ENCODE results near the gene MINPP1.

MINPP1 gene

GRCh38 chr10:87565010-87565409 lies 60.3 kb downstream of the MINPP1 start:
- no peak for DNase-seq (ENCODE audit: low spot score)
- in situ Hi-C loops (cut with MboI; ENCODE audit: low pct_unique_long_range_greater_than_20kb, low sequenced_read_pairs, unreplicated experiment), result no loop called here
- TF ChIP-seq, protein P1, sequence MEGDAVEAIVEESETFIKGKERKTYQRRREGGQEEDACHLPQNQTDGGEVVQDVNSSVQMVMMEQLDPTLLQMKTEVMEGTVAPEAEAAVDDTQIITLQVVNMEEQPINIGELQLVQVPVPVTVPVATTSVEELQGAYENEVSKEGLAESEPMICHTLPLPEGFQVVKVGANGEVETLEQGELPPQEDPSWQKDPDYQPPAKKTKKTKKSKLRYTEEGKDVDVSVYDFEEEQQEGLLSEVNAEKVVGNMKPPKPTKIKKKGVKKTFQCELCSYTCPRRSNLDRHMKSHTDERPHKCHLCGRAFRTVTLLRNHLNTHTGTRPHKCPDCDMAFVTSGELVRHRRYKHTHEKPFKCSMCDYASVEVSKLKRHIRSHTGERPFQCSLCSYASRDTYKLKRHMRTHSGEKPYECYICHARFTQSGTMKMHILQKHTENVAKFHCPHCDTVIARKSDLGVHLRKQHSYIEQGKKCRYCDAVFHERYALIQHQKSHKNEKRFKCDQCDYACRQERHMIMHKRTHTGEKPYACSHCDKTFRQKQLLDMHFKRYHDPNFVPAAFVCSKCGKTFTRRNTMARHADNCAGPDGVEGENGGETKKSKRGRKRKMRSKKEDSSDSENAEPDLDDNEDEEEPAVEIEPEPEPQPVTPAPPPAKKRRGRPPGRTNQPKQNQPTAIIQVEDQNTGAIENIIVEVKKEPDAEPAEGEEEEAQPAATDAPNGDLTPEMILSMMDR (IDR thresholded peaks at IDR 0.05; ENCODE audit: extremely low read depth, insufficient read depth, missing control alignments), result no peak

- DNase-seq (ENCODE audit: low spot score), result no peak
- in situ Hi-C loops (cut with MboI; ENCODE audit: low pct_unique_long_range_greater_than_20kb, low sequenced_read_pairs, unreplicated experiment), result no loop called here
- TF ChIP-seq, protein P1 (IDR thresholded peaks at IDR 0.05; ENCODE audit: extremely low read depth, insufficient read depth, missing control alignments), result no peak
These were observed 71.2 kb downstream of the MINPP1 start for GRCh38 chr10:87575851-87576250.

GRCh38 chr10:87578160-87578841 lies 73.6 kb downstream of the MINPP1 start:
- TF ChIP-seq, protein P1 (IDR thresholded peaks at IDR 0.05; ENCODE audit: extremely low read depth, insufficient read depth, missing control alignments), result no peak
- in situ Hi-C loops (cut with MboI; ENCODE audit: low pct_unique_long_range_greater_than_20kb, low sequenced_read_pairs, unreplicated experiment), result no loop called here

GRCh38 chr10:87578842-87579401 lies 74.2 kb downstream of the MINPP1 start:
- in situ Hi-C loops (cut with MboI; ENCODE audit: low pct_unique_long_range_greater_than_20kb, low sequenced_read_pairs, unreplicated experiment), result no loop called here
- TF ChIP-seq, protein P1 (IDR thresholded peaks at IDR 0.05; ENCODE audit: extremely low read depth, insufficient read depth, missing control alignments), result no peak
- no peak for DNase-seq (ENCODE audit: low spot score)

More at GRCh38 chr10:87578160-87578841, 73.6 kb downstream of the MINPP1 start:
- no peak for DNase-seq (ENCODE audit: low spot score)

GRCh38 chr10:87579563-87579962 lies 74.9 kb downstream of the MINPP1 start:
- TF ChIP-seq, protein P1 (IDR thresholded peaks at IDR 0.05; ENCODE audit: extremely low read depth, insufficient read depth, missing control alignments), result no peak
- DNase-seq (ENCODE audit: low spot score), result no peak
- in situ Hi-C loops (cut with MboI; ENCODE audit: low pct_unique_long_range_greater_than_20kb, low sequenced_read_pairs, unreplicated experiment), result no loop called here

- no peak for DNase-seq (ENCODE audit: low spot score)
- in situ Hi-C loops (cut with MboI; ENCODE audit: low pct_unique_long_range_greater_than_20kb, low sequenced_read_pairs, unreplicated experiment), result no loop called here
- TF ChIP-seq, protein P1 (IDR thresholded peaks at IDR 0.05; ENCODE audit: extremely low read depth, insufficient read depth, missing control alignments), result no peak
These were observed 75.3 kb downstream of the MINPP1 start for GRCh38 chr10:87580016-87580415.

All from GM13977 (cell line).